Smooth muscle cell of the brain vasculature (primary cell): ENCODE data around the gene MTR.

Experiments used
- DNase-seq: peaks from one replicate; pipeline ENCODE4 v3.0.0-alpha.2; 2012; ENCODE audit warnings: low read depth, low spot score

MTR gene

GRCh38 chr1:236862615-236863211 is 67.6 kb downstream of the MTR start:
- DNase-seq: no peak

GRCh38 chr1:236864211-236864610 is 69.1 kb downstream of the MTR start:
- no peak for DNase-seq

- no peak for DNase-seq
Measured at GRCh38 chr1:236864996-236865817, 70.1 kb downstream of the MTR start.

GRCh38 chr1:236865818-236866155 is 70.7 kb downstream of the MTR start:
- no peak for DNase-seq

- peak; percentile 40 for DNase-seq
Measured at GRCh38 chr1:236868625-236869467, 73.8 kb downstream of the MTR start.

- no peak for DNase-seq
Measured at GRCh38 chr1:236869911-236870310, 74.8 kb downstream of the MTR start.

GRCh38 chr1:236870721-236871120 is 75.6 kb downstream of the MTR start:
- DNase-seq: no peak

- no peak for DNase-seq
Measured at GRCh38 chr1:236872075-236872666, 77.1 kb downstream of the MTR start.

GRCh38 chr1:236875975-236876374 is 80.9 kb downstream of the MTR start:
- no peak for DNase-seq

- no peak for DNase-seq
Measured at GRCh38 chr1:236877661-236878060, 82.6 kb downstream of the MTR start.

- no peak for DNase-seq
Measured at GRCh38 chr1:236880209-236880608, 85.1 kb downstream of the MTR start.

- DNase-seq: no peak
Measured at GRCh38 chr1:236882678-236883077, 87.6 kb downstream of the MTR start.

GRCh38 chr1:236886199-236886598 is 91.1 kb downstream of the MTR start:
- no peak for DNase-seq

- DNase-seq: no peak
Measured at GRCh38 chr1:236887081-236887480, 92.0 kb downstream of the MTR start.

GRCh38 chr1:236888126-236888525 is 93.0 kb downstream of the MTR start:
- no peak for DNase-seq

GRCh38 chr1:236888903-236889302 is 93.8 kb downstream of the MTR start:
- DNase-seq: no peak

- DNase-seq: no peak
Measured at GRCh38 chr1:236890152-236891056, 95.3 kb downstream of the MTR start.

- no peak for DNase-seq
Measured at GRCh38 chr1:236893626-236894545, 98.8 kb downstream of the MTR start.

GRCh38 chr1:236895665-236896387 is 100.7 kb downstream of the MTR start:
- DNase-seq: no peak
